HCT116 (cell line): ENCODE measurements around the gene SETSIP. TPM values are rescaled to one million over a fixed set of nuclear protein-coding genes. Genes with fewer than 3 reads are reported as not detected.

ENCODE experiments used
- ATAC-seq: fragments of 200-7000 bp; cut with Tn5 transposase; 2 replicates; pipeline ENCODE4 v1.9.1; 2020; ENCODE audit warnings: mild to moderate bottlenecking, moderate library complexity
- BruUV-seq: library from RNA; stranded (reverse); fragments of 400-500 nt; replicated peaks from 2 replicates; lab custom pipeline; 2021; lab: Mats Ljungman, UMichigan
- CTCF ChIA-PET: fragments of 300-600 bp; sonication (Branson Sonifier 250); formaldehyde crosslinking; loops from one replicate; lab custom pipeline; 2021; ENCODE audit warnings: antibody characterized with exemption; lab: Charles Lee
- POLR2A ChIA-PET: fragments of 300-600, 350-600 bp; sonication (Branson Sonifier 250); formaldehyde crosslinking; loops from one replicate; lab custom pipeline; 2021; ENCODE audit warnings: antibody characterized with exemption; lab: Charles Lee
- RAD21 ChIA-PET, 2 experiments: fragments of 300-600 bp; sonication (Branson Sonifier 250); formaldehyde crosslinking; loops; one replicate each; lab custom pipeline; 2023; ENCODE audit warnings: low total read pairs in 2 of 2; ENCODE audit not compliant: uncharacterized antibody in 2 of 2, unreplicated experiment in 2 of 2, low non-redundant PET in 1 of 2; lab: Charles Lee
- DNase-seq: peaks from one replicate; pipeline ENCODE4 v3.0.0-alpha.2; 2010; ENCODE audit warnings: low read depth, low spot score
- H2AFZ ChIP-seq: fragments of 200-600 bp; shearing (Covaris generic), sonication (generic); 2 replicates; pipeline ENCODE4 v1.6.1; 2017; ENCODE audit warnings: low read depth, mixed run types, mixed read lengths, antibody characterized with exemption, low read length; ENCODE audit not compliant: poor library complexity, severe bottlenecking
- H3K27ac ChIP-seq: 2 replicates; pipeline ENCODE4 v1.5.1; 2012; ENCODE audit warnings: low read depth, low read length
- H3K27me3 ChIP-seq: fragments of 200-600 bp; sonication (generic); 2 replicates; pipeline ENCODE4 v1.6.1; 2016; ENCODE audit warnings: mixed run types, low read length, mixed read lengths; ENCODE audit not compliant: insufficient read depth
- H3K36me3 ChIP-seq, 2 experiments: fragments of 200-500 bp in 1 of 2; fragments of 200-600 bp in 1 of 2; sonication (Bioruptor generic) in 1 of 2; sonication (generic) in 1 of 2; 2 replicates each; pipeline versions ENCODE4 v1.5.1 to v1.6.1; 2014 to 2016; ENCODE audit warnings: low read length in 2 of 2, inconsistent platforms in 1 of 2, mixed read lengths in 1 of 2, mixed run types in 1 of 2; ENCODE audit not compliant: insufficient read depth in 2 of 2, control insufficient read depth in 1 of 2
- H3K4me1 ChIP-seq, 2 experiments: fragments of 200-600 bp in 1 of 2; sonication (generic) in 1 of 2; 2 replicates each; pipeline versions ENCODE4 v1.5.1 to v1.6.1; 2012 to 2017; ENCODE audit warnings: low read length in 2 of 2, inconsistent platforms in 1 of 2, mild to moderate bottlenecking in 1 of 2, mixed read lengths in 1 of 2, mixed run types in 1 of 2, moderate library complexity in 1 of 2; ENCODE audit not compliant: insufficient read depth in 2 of 2, control insufficient read depth in 1 of 2
- H3K4me2 ChIP-seq: fragments of 200-600 bp; sonication (generic); 2 replicates; pipeline ENCODE4 v1.6.1; 2017; ENCODE audit warnings: mixed run types, low read length, mixed read lengths
- H3K4me3 ChIP-seq, 2 experiments: fragments of 200-600 bp in 1 of 2; sonication (generic) in 1 of 2; replicated peaks in 1 of 2; 2 replicates each; pipeline ENCODE4 v1.5.1; 2011 to 2016; ENCODE audit warnings: low read length in 2 of 2, control low read depth in 1 of 2, low read depth in 1 of 2, mild to moderate bottlenecking in 1 of 2, mixed read lengths in 1 of 2, mixed run types in 1 of 2
- H3K79me2 ChIP-seq: fragments of 200-600 bp; sonication (generic); 2 replicates; pipeline ENCODE4 v1.6.1; 2017; ENCODE audit warnings: mild to moderate bottlenecking, mixed run types, low read length, moderate library complexity, mixed read lengths; ENCODE audit not compliant: insufficient read depth
- H3K9ac ChIP-seq: fragments of 200-600 bp; sonication (generic); 2 replicates; pipeline ENCODE4 v1.6.1; 2016; ENCODE audit warnings: low read length, mixed read lengths
- H3K9me2 ChIP-seq: fragments of 200-600 bp; sonication (generic), shearing (Covaris generic); 2 replicates; pipeline ENCODE4 v1.6.1; 2017; ENCODE audit warnings: mixed run types, mild to moderate bottlenecking, moderate library complexity; ENCODE audit not compliant: insufficient read depth
- H3K9me3 ChIP-seq, 2 experiments: fragments of 200-500 bp in 1 of 2; fragments of 200-600 bp in 1 of 2; sonication (Bioruptor generic) in 1 of 2; sonication (generic) in 1 of 2; 2 replicates each; pipeline ENCODE4 v1.6.1; 2014 to 2017; ENCODE audit warnings: low read length in 2 of 2, mixed read lengths in 2 of 2, inconsistent platforms in 1 of 2, low read depth in 1 of 2, mild to moderate bottlenecking in 1 of 2, mixed run types in 1 of 2, moderate library complexity in 1 of 2; ENCODE audit not compliant: control insufficient read depth in 1 of 2, insufficient read depth in 1 of 2
- H4K20me1 ChIP-seq: fragments of 200-600 bp; sonication (generic), shearing (Covaris generic); 2 replicates; pipeline ENCODE4 v1.6.1; 2017; ENCODE audit warnings: mixed run types, mild to moderate bottlenecking, moderate library complexity; ENCODE audit not compliant: insufficient read depth
- CTCF ChIP-seq, 3 experiments: fragments of 200-600 bp in 1 of 3; sonication (generic) in 1 of 3; IDR thresholded peaks in 2 of 3; conservative IDR thresholded peaks in 1 of 3; 2 replicates each; pipeline ENCODE4 v1.5.1; 2012 to 2017; ENCODE audit warnings: low read depth in 2 of 3, low read length in 2 of 3, antibody characterized with exemption in 1 of 3, borderline replicate concordance in 1 of 3, control low read depth in 1 of 3, mild to moderate bottlenecking in 1 of 3, mixed read lengths in 1 of 3, mixed run types in 1 of 3, moderate library complexity in 1 of 3; ENCODE audit not compliant: insufficient read depth in 1 of 3
- EGR1 ChIP-seq: IDR thresholded peaks from 2 replicates; pipeline ENCODE4 v1.6.1; 2012; ENCODE audit warnings: low read depth
- EZH2 ChIP-seq: fragments of 200-600 bp; sonication (generic); IDR thresholded peaks from 2 replicates; pipeline ENCODE4 v1.6.1; 2017; ENCODE audit warnings: antibody characterized with exemption, mixed run types
- EZH2phosphoT487 ChIP-seq: fragments of 200-600 bp; IDR thresholded peaks from 2 replicates; pipeline ENCODE4 v1.6.1; 2018; ENCODE audit warnings: antibody characterized with exemption, borderline replicate concordance
- FOSL1 ChIP-seq: IDR thresholded peaks from 2 replicates; pipeline ENCODE4 v1.6.1; 2012; ENCODE audit warnings: low read depth
- JUND ChIP-seq: IDR thresholded peaks from 2 replicates; pipeline ENCODE4 v1.6.1; 2012
- POLR2AphosphoS5 ChIP-seq: IDR thresholded peaks from 2 replicates; pipeline ENCODE4 v1.6.1; 2011; ENCODE audit warnings: mild to moderate bottlenecking, low read depth, low read length, moderate library complexity
- RAD21 ChIP-seq: IDR thresholded peaks from 2 replicates; pipeline ENCODE4 v1.6.1; 2012; ENCODE audit warnings: low read depth, mild to moderate bottlenecking
- SIN3A ChIP-seq: IDR thresholded peaks from 2 replicates; pipeline ENCODE4 v1.6.1; 2012; ENCODE audit warnings: low read depth
- SP1 ChIP-seq: IDR thresholded peaks from 2 replicates; pipeline ENCODE4 v1.6.1; 2012; ENCODE audit warnings: low read depth
- YY1 ChIP-seq: IDR thresholded peaks from 2 replicates; pipeline ENCODE4 v1.6.1; 2011; ENCODE audit warnings: low read length, low read depth, moderate library complexity, mild to moderate bottlenecking; ENCODE audit not compliant: insufficient replicate concordance; ENCODE audit errors: extremely low read depth
- ZNF274 ChIP-seq: fragments of 200-500 bp; sonication (Bioruptor generic); IDR thresholded peaks from 2 replicates; pipeline ENCODE4 v1.6.1; 2014; ENCODE audit warnings: mild to moderate bottlenecking, low read depth, low read length, inconsistent platforms
- intact Hi-C: fragments of 100-400 bp; cut with micrococcal nuclease; formaldehyde crosslinking; loops from 2 replicates; pipeline ENCODE4 v1.10.0; 2022
- total RNA-seq: library from RNA; stranded (reverse); gene quantifications from one replicate; pipeline ENCODE4 v1.2.1, GENCODE V29; 2021; ENCODE audit not compliant: unreplicated experiment

Gene SETSIP
- total RNA-seq, 1 experiment from 2014 or later: 0.27 TPM

GRCh38 chr1:92045766-92046495 lies 29.3 kb downstream of the SETSIP start:
- no peaks in the 10 kb centered on the region for H3K36me3 ChIP-seq
- H3K79me2 ChIP-seq: no peaks in the 10 kb centered on the region
- RAD21 ChIA-PET: no interaction called here
- H3K4me2 ChIP-seq: no peak overlapping the region
- no TSS peak for BruUV-seq
- TF ChIP-seq EZH2 (no peak), SIN3A (no peak), FOSL1 (no peak), RAD21 (no peak), CTCF (IDR thresholded peaks at IDR 0.05 in 2 of 3, conservative IDR thresholded peaks at IDR 0.05 in 1 of 3; ENCODE audit: borderline replicate concordance in 1 of 3, insufficient read depth in 1 of 3, low read depth in 2 of 3, low read length in 2 of 3) (no peak), YY1 (no peak), EZH2phosphoT487 (no peak), SP1 (no peak), POLR2AphosphoS5 (no peak), ZNF274 (no peak), EGR1 (no peak), JUND (no peak)
- no peak overlapping the region for H3K9ac ChIP-seq
- no peak overlapping the region for H3K4me3 ChIP-seq
- no peak overlapping the region for H3K27ac ChIP-seq
- DNase-seq (no peak), ATAC-seq (no peak)
- H4K20me1 ChIP-seq: no peaks in the 10 kb centered on the region
- H3K9me3 ChIP-seq: no peaks in the 10 kb centered on the region
- CTCF ChIA-PET: no interaction called here
- H3K4me1 ChIP-seq: no peaks in the 10 kb centered on the region
- intact Hi-C loops: no loop called here
- POLR2A ChIA-PET: no interaction called here
- no peaks in the 10 kb centered on the region for H3K27me3 ChIP-seq
- H3K9me2 ChIP-seq: no peaks in the 10 kb centered on the region
- no peak overlapping the region for H2AFZ ChIP-seq
